Esophagus muscularis mucosa (tissue), 4 donors: ENCODE results near the gene SLC2A11. TPM values are rescaled to one million over a fixed set of nuclear protein-coding genes. Genes with fewer than 3 reads are reported as not detected.
A peak's percentile ranks its signal among the peaks of the same experiment; 100 is the strongest.

ENCODE experiments used
- DNase-seq: peaks from one replicate; pipeline ENCODE4 v3.0.0-alpha.2; 2017; ENCODE audit errors: extremely low spot score
- H3K27ac ChIP-seq, 4 donors: fragments of 200-600 bp; sonication (generic); replicated peaks in 1 of 4; 1 replicate in 3 of 4; 2 replicates in 1 of 4; pipeline ENCODE4 v1.5.1; 2016 to 2019; ENCODE audit warnings: mild to moderate bottlenecking in 1 of 4
- H3K27me3 ChIP-seq, 4 donors: fragments of 200-600 bp; sonication (generic); one replicate each; pipeline versions ENCODE4 v1.5.1 to v1.6.0; 2016 to 2019
- H3K36me3 ChIP-seq, 4 donors: fragments of 200-600 bp; sonication (generic); one replicate each; pipeline ENCODE4 v1.5.1; 2016 to 2019
- H3K4me1 ChIP-seq, 4 donors: fragments of 200-600 bp; sonication (generic); one replicate each; pipeline ENCODE4 v1.5.1; 2016 to 2019
- H3K4me3 ChIP-seq, 4 donors: fragments of 200-600 bp; sonication (generic); 1 replicate in 2 of 4; 2 replicates in 2 of 4; pipeline ENCODE4 v1.5.1; 2016 to 2019; ENCODE audit warnings: mild to moderate bottlenecking in 4 of 4, moderate library complexity in 1 of 4
- H3K9me3 ChIP-seq, 4 donors: fragments of 200-600 bp; sonication (generic); 1 replicate in 3 of 4; 2 replicates in 1 of 4; pipeline ENCODE4 v1.5.1; 2016 to 2019
- EP300 ChIP-seq: sonication (generic); formaldehyde crosslinking; IDR thresholded peaks from one replicate; pipeline ENCODE4 v1.6.1; 2017; ENCODE audit warnings: antibody characterized with exemption
- POLR2A ChIP-seq: fragments of 450-650 bp; IDR thresholded peaks from one replicate; pipeline ENCODE4 v1.6.1; 2017; ENCODE audit warnings: antibody characterized with exemption, moderate library complexity, mild to moderate bottlenecking, low read depth
- POLR2AphosphoS5 ChIP-seq, 2 donors: sonication (generic); formaldehyde crosslinking; IDR thresholded peaks; one replicate each; pipeline ENCODE4 v1.6.1; 2017; ENCODE audit warnings: antibody characterized with exemption in 2 of 2
- WGBS: methylation state at CpG from one replicate; pipeline ENCODE4 v1.1.5; 2018; 5-methylcytosine and 5-hydroxymethylcytosine counted together
- intact Hi-C: fragments of 100-400 bp; cut with DNase I; formaldehyde crosslinking; loops from one replicate; pipeline ENCODE4 v1.15.1; 2023
- total RNA-seq, 4 donors: library from RNA; depleted of rRNA; stranded (reverse); fragments of >200 nt; gene quantifications; one replicate each; pipeline versions ENCODE4 v1.1.0 to v1.2.1, GENCODE V29; 2016
- TF ChIP-seq, protein P1 (sequence below), 3 experiments: fragments of 200-600 bp in 2 of 3; fragments of 450-650 bp in 1 of 3; sonication (generic) in 2 of 3; IDR thresholded peaks; one replicate each; pipeline ENCODE4 v1.5.1; 2017 to 2019; ENCODE audit warnings: antibody characterized with exemption in 3 of 3, mild to moderate bottlenecking in 2 of 3, moderate library complexity in 1 of 3

The SLC2A11 gene
- total RNA-seq, 4 donors from 2014 or later, result 11.6 to 17.4 (median 15.3) TPM

DNA sequence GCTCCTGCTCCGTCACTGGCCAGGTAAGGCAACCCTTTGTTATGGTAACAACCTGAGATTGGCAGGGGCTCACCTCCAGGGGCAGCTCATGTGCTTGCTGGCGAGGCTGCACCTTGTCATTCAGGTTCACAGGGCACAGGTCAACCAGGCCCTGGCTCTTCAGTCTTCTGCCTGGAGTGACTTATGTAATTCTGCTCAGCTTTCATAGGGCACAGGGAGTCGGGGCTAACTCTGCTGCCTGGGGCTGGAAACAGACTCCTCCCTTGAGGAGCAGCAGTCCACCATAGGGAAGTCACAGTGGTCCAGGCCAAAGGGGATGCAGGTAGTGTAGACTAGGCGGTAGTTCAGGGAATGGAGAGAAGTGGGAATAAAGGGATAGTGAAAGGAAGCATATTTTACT lies 35.0 kb downstream of the SLC2A11 start:
- WGBS, result 78% methylated on average over 4 of the region's 4 CpGs
- Histone ChIP-seq H3K9me3 (no peaks in the 10 kb centered on the region), H3K27me3 (no peaks in the 10 kb centered on the region), H3K36me3 (peaks cover 0 to 22% (median 21%) of the 10 kb centered on the region in 4 donors), H3K4me3 (no peak overlapping the region), H3K4me1 (peaks cover 17 to 54% (median 48%) of the 10 kb centered on the region in 4 donors), H3K27ac (peak overlapping the region in 2 of 4 donors; percentile 32 to 93)
- intact Hi-C loops, result no loop called here
- no peak for TF ChIP-seq POLR2AphosphoS5 (IDR thresholded peaks at IDR 0.05)
- TF ChIP-seq, protein P1, sequence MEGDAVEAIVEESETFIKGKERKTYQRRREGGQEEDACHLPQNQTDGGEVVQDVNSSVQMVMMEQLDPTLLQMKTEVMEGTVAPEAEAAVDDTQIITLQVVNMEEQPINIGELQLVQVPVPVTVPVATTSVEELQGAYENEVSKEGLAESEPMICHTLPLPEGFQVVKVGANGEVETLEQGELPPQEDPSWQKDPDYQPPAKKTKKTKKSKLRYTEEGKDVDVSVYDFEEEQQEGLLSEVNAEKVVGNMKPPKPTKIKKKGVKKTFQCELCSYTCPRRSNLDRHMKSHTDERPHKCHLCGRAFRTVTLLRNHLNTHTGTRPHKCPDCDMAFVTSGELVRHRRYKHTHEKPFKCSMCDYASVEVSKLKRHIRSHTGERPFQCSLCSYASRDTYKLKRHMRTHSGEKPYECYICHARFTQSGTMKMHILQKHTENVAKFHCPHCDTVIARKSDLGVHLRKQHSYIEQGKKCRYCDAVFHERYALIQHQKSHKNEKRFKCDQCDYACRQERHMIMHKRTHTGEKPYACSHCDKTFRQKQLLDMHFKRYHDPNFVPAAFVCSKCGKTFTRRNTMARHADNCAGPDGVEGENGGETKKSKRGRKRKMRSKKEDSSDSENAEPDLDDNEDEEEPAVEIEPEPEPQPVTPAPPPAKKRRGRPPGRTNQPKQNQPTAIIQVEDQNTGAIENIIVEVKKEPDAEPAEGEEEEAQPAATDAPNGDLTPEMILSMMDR (IDR thresholded peaks at IDR 0.05), result no peak
- no peak for TF ChIP-seq POLR2A
- no peak for TF ChIP-seq EP300
- no peak for DNase-seq

DNA sequence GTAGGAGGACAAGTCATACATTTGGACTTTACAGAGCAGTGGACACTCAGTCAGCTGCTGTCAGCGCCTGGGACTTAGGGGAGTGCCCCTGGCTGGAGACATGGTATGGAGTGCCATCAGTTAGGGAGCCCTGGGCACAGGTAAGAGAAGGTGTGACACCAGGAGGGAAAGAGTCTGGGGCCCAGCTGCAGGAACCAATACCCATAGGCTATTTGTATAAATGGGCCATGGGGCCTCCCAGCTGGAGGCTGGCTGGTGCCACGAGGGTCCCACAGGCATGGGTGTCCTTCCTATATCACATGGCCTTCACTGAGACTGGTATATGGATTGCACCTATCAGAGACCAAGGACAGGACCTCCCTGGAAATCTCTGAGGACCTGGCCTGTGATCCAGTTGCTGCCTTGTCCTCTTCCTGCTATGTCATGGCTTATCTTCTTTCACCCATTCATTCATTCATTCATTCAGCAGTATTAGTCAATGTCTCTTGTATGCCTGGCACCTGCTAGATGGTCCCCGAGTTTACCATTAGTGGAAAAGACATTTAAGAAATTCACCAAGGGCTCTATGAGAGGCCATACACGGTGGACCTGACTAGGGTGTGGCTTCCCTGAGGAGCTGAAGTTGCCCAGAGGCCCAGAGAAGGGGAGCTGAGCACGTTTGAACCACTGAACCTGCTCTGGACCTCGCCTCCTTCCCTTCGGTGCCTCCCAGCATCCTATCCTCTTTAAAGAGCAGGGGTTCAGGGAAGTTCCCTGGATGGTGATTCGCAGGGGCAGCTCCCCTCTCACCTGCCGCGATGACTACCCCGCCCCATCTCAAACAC lies 35.7 kb downstream of the SLC2A11 start:
- peaks cover 0 to 24% (median 22%) of the 10 kb centered on the region in 4 donors for H3K36me3 ChIP-seq
- H3K27ac ChIP-seq, result peak overlapping the region; percentile 93 to 97 (median 95)
- 34% methylated on average over 11 of the region's 11 CpGs for WGBS
- H3K4me1 ChIP-seq, result peaks cover 17 to 56% (median 45%) of the 10 kb centered on the region in 4 donors
- H3K4me3 ChIP-seq, result peak overlapping the region; percentile 71 to 77 (median 74)
- intact Hi-C loops, result no loop called here
- no peak for TF ChIP-seq POLR2A
- TF ChIP-seq, protein P1 (IDR thresholded peaks at IDR 0.05), result no peak
- TF ChIP-seq POLR2AphosphoS5 (IDR thresholded peaks at IDR 0.05), result no peak
- no peak for TF ChIP-seq EP300
- no peak for DNase-seq
- no peaks in the 10 kb centered on the region for H3K27me3 ChIP-seq
- H3K9me3 ChIP-seq, result no peaks in the 10 kb centered on the region

DNA sequence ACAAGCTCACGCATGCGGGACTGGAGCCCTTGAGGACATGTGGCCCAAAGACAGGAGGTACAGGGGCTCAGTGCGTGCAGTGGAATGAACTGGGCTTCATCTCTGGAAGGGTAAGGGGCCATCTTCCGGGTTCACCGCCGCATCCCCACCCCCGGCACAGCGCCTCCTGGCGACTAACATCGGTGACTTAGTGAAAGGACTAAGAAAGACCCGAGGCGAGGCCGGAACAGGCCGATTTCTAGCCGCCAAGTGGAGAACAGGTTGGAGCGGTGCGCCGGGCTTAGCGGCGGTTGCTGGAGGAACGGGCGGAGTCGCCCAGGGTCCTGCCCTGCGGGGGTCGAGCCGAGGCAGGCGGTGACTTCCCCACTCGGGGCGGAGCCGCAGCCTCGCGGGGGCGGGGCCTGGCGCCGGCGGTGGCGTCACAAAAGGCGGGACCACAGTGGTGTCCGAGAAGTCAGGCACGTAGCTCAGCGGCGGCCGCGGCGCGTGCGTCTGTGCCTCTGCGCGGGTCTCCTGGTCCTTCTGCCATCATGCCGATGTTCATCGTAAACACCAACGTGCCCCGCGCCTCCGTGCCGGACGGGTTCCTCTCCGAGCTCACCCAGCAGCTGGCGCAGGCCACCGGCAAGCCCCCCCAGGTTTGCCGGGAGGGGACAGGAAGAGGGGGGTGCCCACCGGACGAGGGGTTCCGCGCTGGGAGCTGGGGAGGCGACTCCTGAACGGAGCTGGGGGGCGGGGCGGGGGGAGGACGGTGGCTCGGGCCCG lies 36.5 kb downstream of the SLC2A11 start, which contains the start of gene MIF:
Gene MIF, plus strand, starts transcription at position 439 of the 765 bp plus-strand sequence. Its CDS starts 92 bp downstream, at position 531.
- peak; percentile 89 for TF ChIP-seq POLR2A
- TF ChIP-seq, protein P1 (IDR thresholded peaks at IDR 0.05), result peak; percentile 68 to 82 (median 78)
- TF ChIP-seq EP300, result no peak
- TF ChIP-seq POLR2AphosphoS5 (IDR thresholded peaks at IDR 0.05), result peak; percentile 91 to 98
- DNase-seq, result peak; percentile 98
- peak within 1 kb of the TSS; percentile 71 to 77 (median 74) for H3K4me3 ChIP-seq
- H3K27ac ChIP-seq, result peak within 1 kb of the TSS; percentile 93 to 97 (median 95)
- H3K9me3 ChIP-seq, result no peaks in the 10 kb centered on the region
- intact Hi-C loops, result no loop called here
- peaks cover 0 to 24% (median 22%) of the 10 kb centered on the region in 4 donors for H3K36me3 ChIP-seq
- peaks cover 17 to 51% (median 37%) of the 10 kb centered on the region in 4 donors for H3K4me1 ChIP-seq
- H3K27me3 ChIP-seq, result no peaks in the 10 kb centered on the region
- WGBS, result 4% methylated on average over 10 of the region's 72 CpGs

DNA sequence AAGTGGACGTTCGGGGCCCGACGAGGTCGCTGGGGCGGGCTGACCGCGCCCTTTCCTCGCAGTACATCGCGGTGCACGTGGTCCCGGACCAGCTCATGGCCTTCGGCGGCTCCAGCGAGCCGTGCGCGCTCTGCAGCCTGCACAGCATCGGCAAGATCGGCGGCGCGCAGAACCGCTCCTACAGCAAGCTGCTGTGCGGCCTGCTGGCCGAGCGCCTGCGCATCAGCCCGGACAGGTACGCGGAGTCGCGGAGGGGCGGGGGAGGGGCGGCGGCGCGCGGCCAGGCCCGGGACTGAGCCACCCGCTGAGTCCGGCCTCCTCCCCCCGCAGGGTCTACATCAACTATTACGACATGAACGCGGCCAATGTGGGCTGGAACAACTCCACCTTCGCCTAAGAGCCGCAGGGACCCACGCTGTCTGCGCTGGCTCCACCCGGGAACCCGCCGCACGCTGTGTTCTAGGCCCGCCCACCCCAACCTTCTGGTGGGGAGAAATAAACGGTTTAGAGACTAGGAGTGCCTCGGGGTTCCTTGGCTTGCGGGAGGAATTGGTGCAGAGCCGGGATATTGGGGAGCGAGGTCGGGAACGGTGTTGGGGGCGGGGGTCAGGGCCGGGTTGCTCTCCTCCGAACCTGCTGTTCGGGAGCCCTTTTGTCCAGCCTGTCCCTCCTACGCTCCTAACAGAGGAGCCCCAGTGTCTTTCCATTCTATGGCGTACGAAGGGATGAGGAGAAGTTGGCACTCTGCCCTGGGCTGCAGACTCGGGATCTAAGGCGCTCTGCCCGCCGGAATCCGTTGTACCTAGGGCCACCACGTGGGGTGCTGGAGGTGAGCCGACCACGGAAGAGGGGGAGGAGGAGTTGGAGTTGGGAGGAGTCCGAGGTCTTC lies 37.3 kb downstream of the SLC2A11 start:
- peak; percentile 18 to 21 for TF ChIP-seq POLR2AphosphoS5 (IDR thresholded peaks at IDR 0.05)
- no peak for TF ChIP-seq POLR2A
- TF ChIP-seq, protein P1 (IDR thresholded peaks at IDR 0.05), result peak in 1 of 3 experiments; percentile 35

More for the DNA sequence above, 37.3 kb downstream of the SLC2A11 start:
- no peak for DNase-seq
- WGBS, result 3% methylated on average over 8 of the region's 79 CpGs
- no peaks in the 10 kb centered on the region for H3K9me3 ChIP-seq
- H3K4me1 ChIP-seq, result peaks cover 17 to 44% (median 34%) of the 10 kb centered on the region in 4 donors
- peaks cover 0 to 26% (median 23%) of the 10 kb centered on the region in 4 donors for H3K36me3 ChIP-seq
- intact Hi-C loops, result no loop called here
- H3K27ac ChIP-seq, result peak overlapping the region; percentile 93 to 97 (median 95)
- peak overlapping the region; percentile 71 to 77 (median 74) for H3K4me3 ChIP-seq
- no peaks in the 10 kb centered on the region for H3K27me3 ChIP-seq
